WTC11 (cell line): Measurements from ENCODE around the gene JADE2. TPM values are rescaled to one million over a fixed set of nuclear protein-coding genes. Genes with fewer than 3 reads are reported as not detected.
A peak's percentile ranks its signal among the peaks of the same experiment; 100 is the strongest.

Experiments
- CREM ChIP-seq: sonication (generic); formaldehyde crosslinking; IDR thresholded peaks from 2 replicates; pipeline ENCODE4 v1.8.1; 2022; ENCODE audit warnings: mild to moderate bottlenecking, missing genetic modification reagents, moderate library complexity
- EMX1 ChIP-seq: fragments of 250-450 bp; sonication (Bioruptor Pico); IDR thresholded peaks from 2 replicates; pipeline ENCODE4 v1.8.0; 2021; ENCODE audit warnings: mild to moderate bottlenecking
- ESRRA ChIP-seq: sonication (generic); formaldehyde crosslinking; IDR thresholded peaks from 2 replicates; pipeline ENCODE4 v1.8.1; 2022; ENCODE audit warnings: mild to moderate bottlenecking, missing genetic modification reagents, borderline replicate concordance
- ETV6 ChIP-seq: sonication (generic); formaldehyde crosslinking; IDR thresholded peaks from 2 replicates; pipeline ENCODE4 v1.8.1; 2022; ENCODE audit warnings: mild to moderate bottlenecking, missing genetic modification reagents
- NR3C1 ChIP-seq: sonication (generic); formaldehyde crosslinking; conservative IDR thresholded peaks from 2 replicates; pipeline ENCODE4 v1.8.1; 2023; ENCODE audit warnings: low read depth, mild to moderate bottlenecking, missing genetic modification reagents
- OVOL2 ChIP-seq: fragments of 250-450 bp; sonication (Bioruptor Pico); IDR thresholded peaks from 2 replicates; pipeline ENCODE4 v1.9.0; 2021; ENCODE audit warnings: mild to moderate bottlenecking, borderline replicate concordance
- ZNF219 ChIP-seq: sonication (generic); formaldehyde crosslinking; IDR thresholded peaks from 2 replicates; pipeline ENCODE4 v1.8.0; 2023; ENCODE audit warnings: missing genetic modification reagents, mild to moderate bottlenecking, borderline replicate concordance
- ZNF423 ChIP-seq: fragments of 250-450 bp; sonication (Bioruptor Pico); IDR thresholded peaks from 2 replicates; pipeline ENCODE4 v2.1.2; 2022; ENCODE audit warnings: mild to moderate bottlenecking, moderate library complexity
- ZNF671 ChIP-seq: fragments of 250-450 bp; sonication (Bioruptor Pico); IDR thresholded peaks from 2 replicates; pipeline ENCODE4 v1.8.0; 2021; ENCODE audit warnings: mild to moderate bottlenecking
- total RNA-seq: library from RNA; stranded (reverse); gene quantifications from 3 replicates; pipeline ENCODE4 v1.2.3, GENCODE V29; 2021
- TF ChIP-seq, protein P1 (sequence below): fragments of 250-450 bp; sonication (Bioruptor Pico); IDR thresholded peaks from 2 replicates; pipeline ENCODE4 v1.9.0; 2021; ENCODE audit warnings: mild to moderate bottlenecking, borderline replicate concordance
- TF ChIP-seq, protein P2 (sequence below): sonication (generic); formaldehyde crosslinking; IDR thresholded peaks from 2 replicates; pipeline ENCODE4 v1.8.0; 2022; ENCODE audit warnings: mild to moderate bottlenecking, missing genetic modification reagents
- TF ChIP-seq, protein P3 (sequence below): sonication (generic); formaldehyde crosslinking; IDR thresholded peaks from 2 replicates; pipeline ENCODE4 v1.8.1; 2023; ENCODE audit warnings: mild to moderate bottlenecking, missing genetic modification reagents
- TF ChIP-seq, protein P4 (sequence below): sonication (generic); formaldehyde crosslinking; IDR thresholded peaks from 2 replicates; pipeline ENCODE4 v1.8.0; 2022; ENCODE audit warnings: mild to moderate bottlenecking, missing genetic modification reagents
- TF ChIP-seq, protein P5 (sequence below): sonication (generic); formaldehyde crosslinking; IDR thresholded peaks from 2 replicates; pipeline ENCODE4 v1.8.1; 2023; ENCODE audit warnings: mild to moderate bottlenecking, missing genetic modification reagents, borderline replicate concordance
- TF ChIP-seq, protein P6 (sequence below): sonication (generic); formaldehyde crosslinking; IDR thresholded peaks from 2 replicates; pipeline ENCODE4 v1.8.0; 2022; ENCODE audit warnings: missing genetic modification reagents
- TF ChIP-seq, protein P7 (sequence below): sonication (generic); formaldehyde crosslinking; IDR thresholded peaks from 2 replicates; pipeline ENCODE4 v1.8.1; 2023; ENCODE audit warnings: mild to moderate bottlenecking, missing genetic modification reagents, moderate library complexity
- TF ChIP-seq, protein P8 (sequence below): fragments of 250-450 bp; sonication (Bioruptor Pico); IDR thresholded peaks from 2 replicates; pipeline ENCODE4 v1.8.0; 2021; ENCODE audit warnings: mild to moderate bottlenecking
- TF ChIP-seq, protein P9 (sequence below): sonication (generic); formaldehyde crosslinking; IDR thresholded peaks from 2 replicates; pipeline ENCODE4 v1.8.1; 2023; ENCODE audit warnings: mild to moderate bottlenecking, missing genetic modification reagents, moderate library complexity
- TF ChIP-seq, protein P10 (sequence below): fragments of 250-450 bp; sonication (Bioruptor Pico); IDR thresholded peaks from 2 replicates; pipeline ENCODE4 v2.1.2; 2022; ENCODE audit warnings: mild to moderate bottlenecking, moderate library complexity

JADE2 gene
- total RNA-seq, 1 experiment from 2014 or later = 40.8 TPM

DNA sequence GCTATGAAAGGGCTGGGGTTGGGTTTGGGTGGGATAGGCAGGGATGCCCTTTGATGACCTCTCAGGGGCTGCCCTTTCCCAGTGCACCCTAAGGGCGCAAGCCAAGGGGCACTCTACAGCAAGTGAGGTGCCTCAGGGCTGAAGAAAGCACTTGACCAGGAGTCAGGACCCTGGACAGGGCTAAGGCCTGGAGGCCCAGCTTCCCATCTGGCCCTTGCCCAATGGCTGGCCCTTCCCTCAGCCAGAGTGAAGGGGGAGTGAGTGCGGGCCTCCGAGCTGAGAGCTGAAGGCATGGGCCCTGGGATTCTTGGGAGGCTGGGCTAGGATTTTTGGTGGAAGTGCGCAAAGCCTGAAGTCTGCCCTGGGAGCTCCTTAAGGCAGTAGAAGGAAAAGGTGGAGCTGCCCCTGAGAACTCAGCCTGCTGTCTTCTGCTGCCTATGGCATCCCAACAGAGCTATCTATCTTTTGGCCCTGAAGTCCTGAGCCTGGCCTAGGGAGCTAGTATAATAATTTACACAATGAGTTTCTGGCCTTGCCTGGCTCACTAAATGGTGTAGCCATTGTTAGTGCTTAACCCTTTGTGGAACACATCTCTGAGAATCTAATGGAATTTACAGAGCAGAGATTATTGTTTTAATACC, 16.4 kb downstream of the JADE2 start (continued):
- TF ChIP-seq, protein P1, sequence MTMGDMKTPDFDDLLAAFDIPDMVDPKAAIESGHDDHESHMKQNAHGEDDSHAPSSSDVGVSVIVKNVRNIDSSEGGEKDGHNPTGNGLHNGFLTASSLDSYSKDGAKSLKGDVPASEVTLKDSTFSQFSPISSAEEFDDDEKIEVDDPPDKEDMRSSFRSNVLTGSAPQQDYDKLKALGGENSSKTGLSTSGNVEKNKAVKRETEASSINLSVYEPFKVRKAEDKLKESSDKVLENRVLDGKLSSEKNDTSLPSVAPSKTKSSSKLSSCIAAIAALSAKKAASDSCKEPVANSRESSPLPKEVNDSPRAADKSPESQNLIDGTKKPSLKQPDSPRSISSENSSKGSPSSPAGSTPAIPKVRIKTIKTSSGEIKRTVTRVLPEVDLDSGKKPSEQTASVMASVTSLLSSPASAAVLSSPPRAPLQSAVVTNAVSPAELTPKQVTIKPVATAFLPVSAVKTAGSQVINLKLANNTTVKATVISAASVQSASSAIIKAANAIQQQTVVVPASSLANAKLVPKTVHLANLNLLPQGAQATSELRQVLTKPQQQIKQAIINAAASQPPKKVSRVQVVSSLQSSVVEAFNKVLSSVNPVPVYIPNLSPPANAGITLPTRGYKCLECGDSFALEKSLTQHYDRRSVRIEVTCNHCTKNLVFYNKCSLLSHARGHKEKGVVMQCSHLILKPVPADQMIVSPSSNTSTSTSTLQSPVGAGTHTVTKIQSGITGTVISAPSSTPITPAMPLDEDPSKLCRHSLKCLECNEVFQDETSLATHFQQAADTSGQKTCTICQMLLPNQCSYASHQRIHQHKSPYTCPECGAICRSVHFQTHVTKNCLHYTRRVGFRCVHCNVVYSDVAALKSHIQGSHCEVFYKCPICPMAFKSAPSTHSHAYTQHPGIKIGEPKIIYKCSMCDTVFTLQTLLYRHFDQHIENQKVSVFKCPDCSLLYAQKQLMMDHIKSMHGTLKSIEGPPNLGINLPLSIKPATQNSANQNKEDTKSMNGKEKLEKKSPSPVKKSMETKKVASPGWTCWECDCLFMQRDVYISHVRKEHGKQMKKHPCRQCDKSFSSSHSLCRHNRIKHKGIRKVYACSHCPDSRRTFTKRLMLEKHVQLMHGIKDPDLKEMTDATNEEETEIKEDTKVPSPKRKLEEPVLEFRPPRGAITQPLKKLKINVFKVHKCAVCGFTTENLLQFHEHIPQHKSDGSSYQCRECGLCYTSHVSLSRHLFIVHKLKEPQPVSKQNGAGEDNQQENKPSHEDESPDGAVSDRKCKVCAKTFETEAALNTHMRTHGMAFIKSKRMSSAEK (CRISPR knock-in tag) = no peak
- TF ChIP-seq, protein P2, sequence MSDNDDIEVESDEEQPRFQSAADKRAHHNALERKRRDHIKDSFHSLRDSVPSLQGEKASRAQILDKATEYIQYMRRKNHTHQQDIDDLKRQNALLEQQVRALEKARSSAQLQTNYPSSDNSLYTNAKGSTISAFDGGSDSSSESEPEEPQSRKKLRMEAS = no peak; the same call in 1 of the 2 replicates
- TF ChIP-seq, protein P3, sequence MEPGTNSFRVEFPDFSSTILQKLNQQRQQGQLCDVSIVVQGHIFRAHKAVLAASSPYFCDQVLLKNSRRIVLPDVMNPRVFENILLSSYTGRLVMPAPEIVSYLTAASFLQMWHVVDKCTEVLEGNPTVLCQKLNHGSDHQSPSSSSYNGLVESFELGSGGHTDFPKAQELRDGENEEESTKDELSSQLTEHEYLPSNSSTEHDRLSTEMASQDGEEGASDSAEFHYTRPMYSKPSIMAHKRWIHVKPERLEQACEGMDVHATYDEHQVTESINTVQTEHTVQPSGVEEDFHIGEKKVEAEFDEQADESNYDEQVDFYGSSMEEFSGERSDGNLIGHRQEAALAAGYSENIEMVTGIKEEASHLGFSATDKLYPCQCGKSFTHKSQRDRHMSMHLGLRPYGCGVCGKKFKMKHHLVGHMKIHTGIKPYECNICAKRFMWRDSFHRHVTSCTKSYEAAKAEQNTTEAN (CRISPR knock-in tag) = no peak
- no peak for TF ChIP-seq EMX1 (CRISPR knock-in tag)
- TF ChIP-seq, protein P4, sequence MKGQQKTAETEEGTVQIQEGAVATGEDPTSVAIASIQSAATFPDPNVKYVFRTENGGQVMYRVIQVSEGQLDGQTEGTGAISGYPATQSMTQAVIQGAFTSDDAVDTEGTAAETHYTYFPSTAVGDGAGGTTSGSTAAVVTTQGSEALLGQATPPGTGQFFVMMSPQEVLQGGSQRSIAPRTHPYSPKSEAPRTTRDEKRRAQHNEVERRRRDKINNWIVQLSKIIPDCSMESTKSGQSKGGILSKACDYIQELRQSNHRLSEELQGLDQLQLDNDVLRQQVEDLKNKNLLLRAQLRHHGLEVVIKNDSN (CRISPR knock-in tag) = peak; percentile 33; the same call in 1 of the 2 replicates
- TF ChIP-seq, protein P5, sequence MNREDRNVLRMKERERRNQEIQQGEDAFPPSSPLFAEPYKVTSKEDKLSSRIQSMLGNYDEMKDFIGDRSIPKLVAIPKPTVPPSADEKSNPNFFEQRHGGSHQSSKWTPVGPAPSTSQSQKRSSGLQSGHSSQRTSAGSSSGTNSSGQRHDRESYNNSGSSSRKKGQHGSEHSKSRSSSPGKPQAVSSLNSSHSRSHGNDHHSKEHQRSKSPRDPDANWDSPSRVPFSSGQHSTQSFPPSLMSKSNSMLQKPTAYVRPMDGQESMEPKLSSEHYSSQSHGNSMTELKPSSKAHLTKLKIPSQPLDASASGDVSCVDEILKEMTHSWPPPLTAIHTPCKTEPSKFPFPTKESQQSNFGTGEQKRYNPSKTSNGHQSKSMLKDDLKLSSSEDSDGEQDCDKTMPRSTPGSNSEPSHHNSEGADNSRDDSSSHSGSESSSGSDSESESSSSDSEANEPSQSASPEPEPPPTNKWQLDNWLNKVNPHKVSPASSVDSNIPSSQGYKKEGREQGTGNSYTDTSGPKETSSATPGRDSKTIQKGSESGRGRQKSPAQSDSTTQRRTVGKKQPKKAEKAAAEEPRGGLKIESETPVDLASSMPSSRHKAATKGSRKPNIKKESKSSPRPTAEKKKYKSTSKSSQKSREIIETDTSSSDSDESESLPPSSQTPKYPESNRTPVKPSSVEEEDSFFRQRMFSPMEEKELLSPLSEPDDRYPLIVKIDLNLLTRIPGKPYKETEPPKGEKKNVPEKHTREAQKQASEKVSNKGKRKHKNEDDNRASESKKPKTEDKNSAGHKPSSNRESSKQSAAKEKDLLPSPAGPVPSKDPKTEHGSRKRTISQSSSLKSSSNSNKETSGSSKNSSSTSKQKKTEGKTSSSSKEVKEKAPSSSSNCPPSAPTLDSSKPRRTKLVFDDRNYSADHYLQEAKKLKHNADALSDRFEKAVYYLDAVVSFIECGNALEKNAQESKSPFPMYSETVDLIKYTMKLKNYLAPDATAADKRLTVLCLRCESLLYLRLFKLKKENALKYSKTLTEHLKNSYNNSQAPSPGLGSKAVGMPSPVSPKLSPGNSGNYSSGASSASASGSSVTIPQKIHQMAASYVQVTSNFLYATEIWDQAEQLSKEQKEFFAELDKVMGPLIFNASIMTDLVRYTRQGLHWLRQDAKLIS (CRISPR knock-in tag) = peak; percentile 71
- TF ChIP-seq, protein P6, sequence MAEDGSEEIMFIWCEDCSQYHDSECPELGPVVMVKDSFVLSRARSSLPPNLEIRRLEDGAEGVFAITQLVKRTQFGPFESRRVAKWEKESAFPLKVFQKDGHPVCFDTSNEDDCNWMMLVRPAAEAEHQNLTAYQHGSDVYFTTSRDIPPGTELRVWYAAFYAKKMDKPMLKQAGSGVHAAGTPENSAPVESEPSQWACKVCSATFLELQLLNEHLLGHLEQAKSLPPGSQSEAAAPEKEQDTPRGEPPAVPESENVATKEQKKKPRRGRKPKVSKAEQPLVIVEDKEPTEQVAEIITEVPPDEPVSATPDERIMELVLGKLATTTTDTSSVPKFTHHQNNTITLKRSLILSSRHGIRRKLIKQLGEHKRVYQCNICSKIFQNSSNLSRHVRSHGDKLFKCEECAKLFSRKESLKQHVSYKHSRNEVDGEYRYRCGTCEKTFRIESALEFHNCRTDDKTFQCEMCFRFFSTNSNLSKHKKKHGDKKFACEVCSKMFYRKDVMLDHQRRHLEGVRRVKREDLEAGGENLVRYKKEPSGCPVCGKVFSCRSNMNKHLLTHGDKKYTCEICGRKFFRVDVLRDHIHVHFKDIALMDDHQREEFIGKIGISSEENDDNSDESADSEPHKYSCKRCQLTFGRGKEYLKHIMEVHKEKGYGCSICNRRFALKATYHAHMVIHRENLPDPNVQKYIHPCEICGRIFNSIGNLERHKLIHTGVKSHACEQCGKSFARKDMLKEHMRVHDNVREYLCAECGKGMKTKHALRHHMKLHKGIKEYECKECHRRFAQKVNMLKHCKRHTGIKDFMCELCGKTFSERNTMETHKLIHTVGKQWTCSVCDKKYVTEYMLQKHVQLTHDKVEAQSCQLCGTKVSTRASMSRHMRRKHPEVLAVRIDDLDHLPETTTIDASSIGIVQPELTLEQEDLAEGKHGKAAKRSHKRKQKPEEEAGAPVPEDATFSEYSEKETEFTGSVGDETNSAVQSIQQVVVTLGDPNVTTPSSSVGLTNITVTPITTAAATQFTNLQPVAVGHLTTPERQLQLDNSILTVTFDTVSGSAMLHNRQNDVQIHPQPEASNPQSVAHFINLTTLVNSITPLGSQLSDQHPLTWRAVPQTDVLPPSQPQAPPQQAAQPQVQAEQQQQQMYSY (CRISPR knock-in tag) = no peak
- TF ChIP-seq, protein P7, sequence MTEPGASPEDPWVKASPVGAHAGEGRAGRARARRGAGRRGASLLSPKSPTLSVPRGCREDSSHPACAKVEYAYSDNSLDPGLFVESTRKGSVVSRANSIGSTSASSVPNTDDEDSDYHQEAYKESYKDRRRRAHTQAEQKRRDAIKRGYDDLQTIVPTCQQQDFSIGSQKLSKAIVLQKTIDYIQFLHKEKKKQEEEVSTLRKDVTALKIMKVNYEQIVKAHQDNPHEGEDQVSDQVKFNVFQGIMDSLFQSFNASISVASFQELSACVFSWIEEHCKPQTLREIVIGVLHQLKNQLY = no peak
- TF ChIP-seq ZNF671 (CRISPR knock-in tag) = no peak
- no peak for TF ChIP-seq NR3C1 (CRISPR knock-in tag)
- 0 out of 2 replicates have a peak, but pooled peaks have one; percentile 30 for TF ChIP-seq CREM (CRISPR knock-in tag)
- TF ChIP-seq, protein P8, sequence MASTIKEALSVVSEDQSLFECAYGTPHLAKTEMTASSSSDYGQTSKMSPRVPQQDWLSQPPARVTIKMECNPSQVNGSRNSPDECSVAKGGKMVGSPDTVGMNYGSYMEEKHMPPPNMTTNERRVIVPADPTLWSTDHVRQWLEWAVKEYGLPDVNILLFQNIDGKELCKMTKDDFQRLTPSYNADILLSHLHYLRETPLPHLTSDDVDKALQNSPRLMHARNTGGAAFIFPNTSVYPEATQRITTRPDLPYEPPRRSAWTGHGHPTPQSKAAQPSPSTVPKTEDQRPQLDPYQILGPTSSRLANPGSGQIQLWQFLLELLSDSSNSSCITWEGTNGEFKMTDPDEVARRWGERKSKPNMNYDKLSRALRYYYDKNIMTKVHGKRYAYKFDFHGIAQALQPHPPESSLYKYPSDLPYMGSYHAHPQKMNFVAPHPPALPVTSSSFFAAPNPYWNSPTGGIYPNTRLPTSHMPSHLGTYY = no peak
- TF ChIP-seq ZNF423 (CRISPR knock-in tag) = no peak
- TF ChIP-seq ZNF219 (CRISPR knock-in tag) = peak; percentile 72; the same call in 1 of the 2 replicates
- TF ChIP-seq, protein P9, sequence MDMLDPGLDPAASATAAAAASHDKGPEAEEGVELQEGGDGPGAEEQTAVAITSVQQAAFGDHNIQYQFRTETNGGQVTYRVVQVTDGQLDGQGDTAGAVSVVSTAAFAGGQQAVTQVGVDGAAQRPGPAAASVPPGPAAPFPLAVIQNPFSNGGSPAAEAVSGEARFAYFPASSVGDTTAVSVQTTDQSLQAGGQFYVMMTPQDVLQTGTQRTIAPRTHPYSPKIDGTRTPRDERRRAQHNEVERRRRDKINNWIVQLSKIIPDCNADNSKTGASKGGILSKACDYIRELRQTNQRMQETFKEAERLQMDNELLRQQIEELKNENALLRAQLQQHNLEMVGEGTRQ (CRISPR knock-in tag) = no peak
- TF ChIP-seq ETV6 (CRISPR knock-in tag) = no peak
- TF ChIP-seq, protein P10, sequence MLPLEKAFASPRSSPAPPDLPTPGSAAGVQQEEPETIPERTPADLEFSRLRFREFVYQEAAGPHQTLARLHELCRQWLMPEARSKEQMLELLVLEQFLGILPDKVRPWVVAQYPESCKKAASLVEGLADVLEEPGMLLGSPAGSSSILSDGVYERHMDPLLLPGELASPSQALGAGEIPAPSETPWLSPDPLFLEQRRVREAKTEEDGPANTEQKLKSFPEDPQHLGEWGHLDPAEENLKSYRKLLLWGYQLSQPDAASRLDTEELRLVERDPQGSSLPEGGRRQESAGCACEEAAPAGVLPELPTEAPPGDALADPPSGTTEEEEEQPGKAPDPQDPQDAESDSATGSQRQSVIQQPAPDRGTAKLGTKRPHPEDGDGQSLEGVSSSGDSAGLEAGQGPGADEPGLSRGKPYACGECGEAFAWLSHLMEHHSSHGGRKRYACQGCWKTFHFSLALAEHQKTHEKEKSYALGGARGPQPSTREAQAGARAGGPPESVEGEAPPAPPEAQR (CRISPR knock-in tag) = no peak
- TF ChIP-seq ESRRA (CRISPR knock-in tag) = no peak
- no peak for TF ChIP-seq OVOL2
